C4-2B (cell line): Measurements from ENCODE around the gene FXYD1.

ENCODE experiments used
- ZFX ChIP-seq: fragments of 450-650 bp; IDR thresholded peaks from 2 replicates; pipeline ENCODE4 v1.6.1; 2017
- TF ChIP-seq, protein P1 (sequence below): fragments of 450-650 bp; conservative IDR thresholded peaks from 2 replicates; pipeline ENCODE4 v1.5.1; 2017; ENCODE audit warnings: mild to moderate bottlenecking

DNA sequence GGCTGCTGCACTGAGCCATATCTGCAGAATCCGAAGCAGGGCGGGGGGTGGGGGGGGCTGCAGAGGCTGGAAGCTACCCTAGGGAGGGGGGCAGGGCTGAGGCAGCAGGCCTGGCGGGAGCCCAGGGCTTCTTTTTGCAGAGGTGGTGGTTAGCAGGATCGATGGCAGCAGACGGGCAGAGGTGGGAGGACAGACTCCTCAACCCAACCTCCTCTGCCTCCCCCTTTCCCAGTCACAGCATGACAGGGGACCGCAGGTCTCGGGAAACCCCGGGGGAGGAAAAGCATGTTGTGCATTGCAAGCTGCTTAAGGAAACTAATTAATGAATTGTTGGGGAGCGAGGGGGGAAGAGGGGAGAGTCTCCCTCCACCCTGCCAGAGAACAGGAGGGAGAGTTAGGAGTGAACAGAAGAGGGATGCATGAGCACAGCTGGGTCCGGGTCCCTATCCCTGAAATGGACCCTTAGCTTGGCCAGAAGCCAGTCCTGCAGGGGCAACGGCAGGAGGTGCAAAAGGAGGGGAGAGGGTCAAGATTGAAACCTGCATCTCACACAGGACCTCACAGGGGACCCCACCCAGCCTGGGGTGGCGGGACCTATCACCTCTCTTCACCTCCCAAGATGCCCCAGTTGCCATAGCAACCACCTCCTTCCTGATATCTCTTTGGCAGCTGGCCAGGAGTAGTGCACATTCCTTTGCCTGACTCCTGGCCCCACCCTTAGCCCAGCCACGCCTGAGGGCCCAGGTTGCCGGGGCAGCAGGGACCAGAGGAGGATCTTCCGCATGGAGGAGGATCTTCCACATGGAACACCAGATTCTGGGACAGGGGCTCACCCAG, 6.2 kb downstream of the FXYD1 start:
- TF ChIP-seq, protein P1, sequence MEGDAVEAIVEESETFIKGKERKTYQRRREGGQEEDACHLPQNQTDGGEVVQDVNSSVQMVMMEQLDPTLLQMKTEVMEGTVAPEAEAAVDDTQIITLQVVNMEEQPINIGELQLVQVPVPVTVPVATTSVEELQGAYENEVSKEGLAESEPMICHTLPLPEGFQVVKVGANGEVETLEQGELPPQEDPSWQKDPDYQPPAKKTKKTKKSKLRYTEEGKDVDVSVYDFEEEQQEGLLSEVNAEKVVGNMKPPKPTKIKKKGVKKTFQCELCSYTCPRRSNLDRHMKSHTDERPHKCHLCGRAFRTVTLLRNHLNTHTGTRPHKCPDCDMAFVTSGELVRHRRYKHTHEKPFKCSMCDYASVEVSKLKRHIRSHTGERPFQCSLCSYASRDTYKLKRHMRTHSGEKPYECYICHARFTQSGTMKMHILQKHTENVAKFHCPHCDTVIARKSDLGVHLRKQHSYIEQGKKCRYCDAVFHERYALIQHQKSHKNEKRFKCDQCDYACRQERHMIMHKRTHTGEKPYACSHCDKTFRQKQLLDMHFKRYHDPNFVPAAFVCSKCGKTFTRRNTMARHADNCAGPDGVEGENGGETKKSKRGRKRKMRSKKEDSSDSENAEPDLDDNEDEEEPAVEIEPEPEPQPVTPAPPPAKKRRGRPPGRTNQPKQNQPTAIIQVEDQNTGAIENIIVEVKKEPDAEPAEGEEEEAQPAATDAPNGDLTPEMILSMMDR = no peak
- no peak for TF ChIP-seq ZFX
